ENCODE results near the gene SHH.
A peak's percentile ranks its signal among the peaks of the same experiment; 100 is the strongest.

The SHH gene

DNA sequence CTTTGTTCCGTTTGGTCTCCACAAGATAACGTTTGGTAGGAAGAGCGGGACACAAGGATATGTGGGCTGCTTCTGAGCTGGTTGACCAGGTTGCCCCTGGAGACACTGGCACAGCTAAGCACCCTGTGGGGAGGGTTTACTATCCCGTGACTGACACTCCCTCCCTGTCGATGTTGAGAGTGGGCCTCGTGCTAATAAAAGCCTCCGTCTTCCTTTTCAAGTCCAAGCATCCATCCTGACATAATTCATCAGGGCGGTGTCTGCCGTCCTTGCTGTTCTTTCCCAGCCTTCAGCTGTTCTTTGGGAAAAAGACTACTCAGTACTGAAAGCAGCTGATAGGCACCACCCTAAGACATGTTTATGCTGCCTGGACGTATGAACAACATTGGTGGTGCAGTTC, 49.6 kb downstream of the SHH start:
- peak; percentile 35 for DNase-seq (ENCODE audit: low read depth)
- TF ChIP-seq, protein P1, sequence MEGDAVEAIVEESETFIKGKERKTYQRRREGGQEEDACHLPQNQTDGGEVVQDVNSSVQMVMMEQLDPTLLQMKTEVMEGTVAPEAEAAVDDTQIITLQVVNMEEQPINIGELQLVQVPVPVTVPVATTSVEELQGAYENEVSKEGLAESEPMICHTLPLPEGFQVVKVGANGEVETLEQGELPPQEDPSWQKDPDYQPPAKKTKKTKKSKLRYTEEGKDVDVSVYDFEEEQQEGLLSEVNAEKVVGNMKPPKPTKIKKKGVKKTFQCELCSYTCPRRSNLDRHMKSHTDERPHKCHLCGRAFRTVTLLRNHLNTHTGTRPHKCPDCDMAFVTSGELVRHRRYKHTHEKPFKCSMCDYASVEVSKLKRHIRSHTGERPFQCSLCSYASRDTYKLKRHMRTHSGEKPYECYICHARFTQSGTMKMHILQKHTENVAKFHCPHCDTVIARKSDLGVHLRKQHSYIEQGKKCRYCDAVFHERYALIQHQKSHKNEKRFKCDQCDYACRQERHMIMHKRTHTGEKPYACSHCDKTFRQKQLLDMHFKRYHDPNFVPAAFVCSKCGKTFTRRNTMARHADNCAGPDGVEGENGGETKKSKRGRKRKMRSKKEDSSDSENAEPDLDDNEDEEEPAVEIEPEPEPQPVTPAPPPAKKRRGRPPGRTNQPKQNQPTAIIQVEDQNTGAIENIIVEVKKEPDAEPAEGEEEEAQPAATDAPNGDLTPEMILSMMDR (conservative IDR thresholded peaks at IDR 0.05; ENCODE audit: control insufficient read depth, insufficient read depth, low read depth, low read length): no peak
- no peak overlapping the region for H3K4me3 ChIP-seq (ENCODE audit: control insufficient read depth, low read depth, low read length)

DNA sequence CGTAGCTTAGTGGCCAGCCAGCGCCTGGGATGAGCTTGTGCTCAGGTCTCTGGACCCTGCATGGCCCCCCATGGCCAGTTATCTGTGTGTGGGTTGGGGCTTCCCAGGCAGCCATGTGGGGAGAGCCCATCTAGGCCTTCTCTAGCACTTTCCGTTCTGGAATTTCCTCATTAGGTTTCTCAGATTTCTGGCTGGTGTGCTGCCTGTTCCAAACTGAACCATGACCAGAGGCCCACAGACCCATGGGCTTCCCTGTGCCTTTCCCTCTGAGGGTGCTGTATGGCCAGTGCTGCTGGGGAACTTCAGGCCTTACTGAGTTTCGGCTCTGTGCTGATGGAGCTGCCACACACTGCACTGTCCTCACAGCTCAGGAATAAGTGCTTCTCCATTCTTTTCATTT, 50.2 kb downstream of the SHH start:
- TF ChIP-seq, protein P1 (conservative IDR thresholded peaks at IDR 0.05; ENCODE audit: control insufficient read depth, insufficient read depth, low read depth, low read length): no peak
- no peak for DNase-seq (ENCODE audit: low read depth)
- H3K4me3 ChIP-seq (ENCODE audit: control insufficient read depth, low read depth, low read length): no peak overlapping the region

DNA sequence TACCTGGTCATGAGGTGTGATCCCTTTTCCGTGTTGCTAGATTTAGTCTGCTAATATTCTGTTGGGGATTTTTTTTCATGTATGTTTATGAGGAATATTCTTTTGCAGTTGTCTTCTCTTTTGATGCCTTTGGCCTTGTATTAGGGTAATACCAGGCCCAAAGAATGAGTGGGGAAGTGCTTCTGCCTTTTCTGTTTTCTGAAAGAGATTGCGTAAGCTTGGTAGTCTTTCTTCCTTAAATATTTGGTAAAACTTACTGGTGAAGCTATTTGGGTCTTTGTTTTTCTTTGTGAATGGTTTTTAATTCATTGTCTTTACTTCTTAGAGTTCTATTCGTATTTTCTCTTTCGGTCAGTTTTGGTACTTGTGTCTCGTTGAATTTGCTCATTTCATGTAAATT, 51.1 kb downstream of the SHH start:
- no peak overlapping the region for H3K4me3 ChIP-seq (ENCODE audit: control insufficient read depth, low read depth, low read length)
- TF ChIP-seq, protein P1 (conservative IDR thresholded peaks at IDR 0.05; ENCODE audit: control insufficient read depth, insufficient read depth, low read depth, low read length): no peak
- DNase-seq (ENCODE audit: low read depth): no peak

DNA sequence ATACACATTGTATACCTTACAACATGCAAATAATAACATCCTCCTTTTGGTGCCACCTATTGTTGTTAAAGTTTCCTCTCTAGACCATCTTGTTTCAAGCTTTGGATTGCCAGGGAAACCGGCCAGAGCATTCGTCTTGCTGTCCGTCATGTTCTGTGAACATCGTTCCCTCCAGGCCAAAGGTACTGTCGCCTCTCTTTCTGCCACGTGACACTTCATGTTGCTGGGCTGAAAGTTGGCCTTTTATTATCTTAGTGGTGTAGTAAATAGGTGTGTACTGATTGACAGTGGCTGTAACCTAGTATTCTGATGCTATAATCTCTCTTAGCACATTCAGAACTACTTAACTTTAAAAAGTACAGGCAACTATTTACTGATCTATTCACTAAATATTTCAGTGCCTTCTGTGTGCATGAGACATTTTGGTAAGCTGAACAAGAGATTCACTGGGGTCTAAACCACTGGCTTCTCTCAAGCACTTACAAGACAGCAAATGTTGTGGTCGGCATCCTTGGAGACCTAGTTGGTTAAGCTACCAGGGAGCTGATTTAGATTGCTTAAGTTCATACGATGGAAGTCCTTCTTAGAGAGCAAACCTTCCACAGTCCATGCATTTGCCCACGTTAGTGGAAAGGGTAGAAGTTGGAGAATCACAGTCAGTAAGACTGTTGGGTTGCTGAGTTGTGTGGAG, 52.4 kb downstream of the SHH start:
- TF ChIP-seq, protein P1 (conservative IDR thresholded peaks at IDR 0.05; ENCODE audit: control insufficient read depth, insufficient read depth, low read depth, low read length): no peak
- no peak for DNase-seq (ENCODE audit: low read depth)

DNA sequence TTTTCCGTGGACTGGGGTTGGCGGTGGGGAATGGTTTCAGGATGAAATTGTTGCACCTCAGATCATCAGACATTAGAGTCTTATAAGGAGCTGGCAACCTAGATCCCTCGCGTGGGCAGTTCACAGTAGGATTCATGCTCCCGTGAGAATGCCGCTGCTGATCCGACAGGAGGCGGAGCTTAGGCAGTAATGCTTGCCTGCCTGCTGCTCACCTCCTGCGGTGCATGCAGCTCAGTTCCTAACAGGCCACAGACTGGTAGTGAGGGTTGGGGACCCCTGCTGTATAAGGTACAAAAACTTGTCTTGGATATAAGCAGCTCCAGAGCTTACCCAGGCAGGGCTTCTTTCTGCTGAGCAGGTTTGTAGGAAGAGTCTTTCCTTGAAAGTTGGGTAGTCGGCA, 53.9 kb downstream of the SHH start:
- peak; percentile 52 for DNase-seq (ENCODE audit: low read depth)
- TF ChIP-seq, protein P1 (conservative IDR thresholded peaks at IDR 0.05; ENCODE audit: control insufficient read depth, insufficient read depth, low read depth, low read length): no peak
- no peak overlapping the region for H3K4me3 ChIP-seq (ENCODE audit: control insufficient read depth, low read depth, low read length)

More for the DNA sequence above, 52.4 kb downstream of the SHH start:
- no peak overlapping the region for H3K4me3 ChIP-seq (ENCODE audit: control insufficient read depth, low read depth, low read length)

DNA sequence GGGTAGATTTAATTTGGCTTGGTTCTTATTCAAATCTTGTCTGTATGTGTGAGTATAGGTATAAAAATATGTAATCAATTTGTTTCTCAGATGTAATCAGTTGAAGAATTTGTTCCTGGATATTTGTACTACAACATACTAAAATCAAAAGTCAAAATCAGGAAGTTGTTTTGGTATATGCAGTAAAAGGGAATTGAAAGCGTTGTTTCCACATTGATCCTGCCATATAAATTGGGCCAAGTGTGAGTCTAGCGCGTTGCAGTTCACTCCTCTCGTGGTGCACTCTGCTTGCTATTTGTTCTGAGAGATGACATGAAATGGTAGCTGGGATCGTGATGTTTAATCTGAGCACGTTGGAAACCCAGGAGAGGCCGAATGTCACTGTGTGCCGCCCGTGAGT, 55.9 kb downstream of the SHH start:
- TF ChIP-seq, protein P1 (conservative IDR thresholded peaks at IDR 0.05; ENCODE audit: control insufficient read depth, insufficient read depth, low read depth, low read length): no peak
- DNase-seq (ENCODE audit: low read depth): no peak

DNA sequence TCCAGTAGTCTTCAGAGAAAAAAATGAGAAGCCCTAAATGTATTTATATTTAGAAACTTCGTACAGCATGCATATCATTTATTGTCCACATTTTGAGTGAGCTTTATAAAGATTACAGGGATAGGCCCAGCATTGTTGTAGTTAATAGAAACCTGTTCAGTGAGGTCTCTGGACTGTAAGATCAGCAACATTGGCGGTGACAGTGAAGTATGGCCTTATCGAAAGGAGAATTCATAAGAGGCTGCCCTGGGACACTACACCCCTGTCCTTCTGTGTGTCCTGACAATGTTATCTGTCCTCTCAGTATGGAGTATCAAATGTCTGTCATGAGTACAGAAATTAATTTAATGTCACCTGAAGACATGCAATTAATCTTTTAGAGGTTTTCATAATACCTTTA, 57.2 kb downstream of the SHH start:
- H3K4me3 ChIP-seq (ENCODE audit: control insufficient read depth, low read depth, low read length): no peak overlapping the region
- DNase-seq (ENCODE audit: low read depth): no peak
- TF ChIP-seq, protein P1 (conservative IDR thresholded peaks at IDR 0.05; ENCODE audit: control insufficient read depth, insufficient read depth, low read depth, low read length): no peak

More for the DNA sequence above, 55.9 kb downstream of the SHH start:
- no peak overlapping the region for H3K4me3 ChIP-seq (ENCODE audit: control insufficient read depth, low read depth, low read length)

Data from fibroblast of mammary gland (primary cell).